ENCODE data around the gene SLC38A2.

GRCh38 chr12:46382408-46382963 is 9.9 kb upstream of the SLC38A2 start:
- TF ChIP-seq, protein P1, sequence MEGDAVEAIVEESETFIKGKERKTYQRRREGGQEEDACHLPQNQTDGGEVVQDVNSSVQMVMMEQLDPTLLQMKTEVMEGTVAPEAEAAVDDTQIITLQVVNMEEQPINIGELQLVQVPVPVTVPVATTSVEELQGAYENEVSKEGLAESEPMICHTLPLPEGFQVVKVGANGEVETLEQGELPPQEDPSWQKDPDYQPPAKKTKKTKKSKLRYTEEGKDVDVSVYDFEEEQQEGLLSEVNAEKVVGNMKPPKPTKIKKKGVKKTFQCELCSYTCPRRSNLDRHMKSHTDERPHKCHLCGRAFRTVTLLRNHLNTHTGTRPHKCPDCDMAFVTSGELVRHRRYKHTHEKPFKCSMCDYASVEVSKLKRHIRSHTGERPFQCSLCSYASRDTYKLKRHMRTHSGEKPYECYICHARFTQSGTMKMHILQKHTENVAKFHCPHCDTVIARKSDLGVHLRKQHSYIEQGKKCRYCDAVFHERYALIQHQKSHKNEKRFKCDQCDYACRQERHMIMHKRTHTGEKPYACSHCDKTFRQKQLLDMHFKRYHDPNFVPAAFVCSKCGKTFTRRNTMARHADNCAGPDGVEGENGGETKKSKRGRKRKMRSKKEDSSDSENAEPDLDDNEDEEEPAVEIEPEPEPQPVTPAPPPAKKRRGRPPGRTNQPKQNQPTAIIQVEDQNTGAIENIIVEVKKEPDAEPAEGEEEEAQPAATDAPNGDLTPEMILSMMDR (IDR thresholded peaks at IDR 0.05; ENCODE audit: insufficient read depth, low read depth, low read length): no peak
- no peak for TF ChIP-seq EZH2 (IDR thresholded peaks at IDR 0.05; ENCODE audit: insufficient read depth, low read length)
